Adrenal gland (tissue), 5 donors: ENCODE measurements around the gene EFHC1.

Experiments used
- POLR2A ChIP-seq, 2 donors: fragments of 450-650 bp; IDR thresholded peaks; one replicate each; pipeline ENCODE4 v1.6.1; 2017; ENCODE audit warnings: antibody characterized with exemption in 2 of 2, mild to moderate bottlenecking in 2 of 2, moderate library complexity in 1 of 2
- TF ChIP-seq, protein P1 (sequence below), 6 experiments: fragments of 450-650 bp in 4 of 6; fragments of 200-600 bp in 2 of 6; sonication (generic) in 1 of 6; IDR thresholded peaks; 1 replicate in 5 of 6; 2 replicates in 1 of 6; pipeline versions ENCODE4 v1.5.1 to v1.8.0; 2016 to 2021; ENCODE audit warnings: antibody characterized with exemption in 6 of 6, mild to moderate bottlenecking in 2 of 6, moderate library complexity in 1 of 6
- donor health status: DM: no; HTN: no; CAD: no.

DNA sequence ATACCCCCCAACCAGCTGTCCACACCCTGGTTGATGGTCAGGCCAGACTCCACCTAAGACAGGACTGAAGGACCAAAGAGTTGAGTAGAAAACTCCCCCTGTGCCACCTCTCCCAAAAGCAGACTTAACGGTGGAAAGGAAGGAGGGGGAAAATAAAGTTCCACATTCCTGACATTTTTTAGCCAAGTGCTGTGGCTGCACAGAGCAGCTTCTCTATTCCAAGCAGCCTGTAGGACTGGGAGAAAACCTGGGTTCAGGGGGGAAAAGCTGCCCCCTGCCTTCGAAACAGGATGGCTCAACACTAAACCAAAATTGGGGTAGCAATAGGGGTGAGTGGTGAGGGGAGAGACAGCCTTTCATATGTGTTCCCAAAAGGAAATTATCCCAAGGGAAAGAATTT is 153.2 kb downstream of the EFHC1 start:
- TF ChIP-seq, protein P1, sequence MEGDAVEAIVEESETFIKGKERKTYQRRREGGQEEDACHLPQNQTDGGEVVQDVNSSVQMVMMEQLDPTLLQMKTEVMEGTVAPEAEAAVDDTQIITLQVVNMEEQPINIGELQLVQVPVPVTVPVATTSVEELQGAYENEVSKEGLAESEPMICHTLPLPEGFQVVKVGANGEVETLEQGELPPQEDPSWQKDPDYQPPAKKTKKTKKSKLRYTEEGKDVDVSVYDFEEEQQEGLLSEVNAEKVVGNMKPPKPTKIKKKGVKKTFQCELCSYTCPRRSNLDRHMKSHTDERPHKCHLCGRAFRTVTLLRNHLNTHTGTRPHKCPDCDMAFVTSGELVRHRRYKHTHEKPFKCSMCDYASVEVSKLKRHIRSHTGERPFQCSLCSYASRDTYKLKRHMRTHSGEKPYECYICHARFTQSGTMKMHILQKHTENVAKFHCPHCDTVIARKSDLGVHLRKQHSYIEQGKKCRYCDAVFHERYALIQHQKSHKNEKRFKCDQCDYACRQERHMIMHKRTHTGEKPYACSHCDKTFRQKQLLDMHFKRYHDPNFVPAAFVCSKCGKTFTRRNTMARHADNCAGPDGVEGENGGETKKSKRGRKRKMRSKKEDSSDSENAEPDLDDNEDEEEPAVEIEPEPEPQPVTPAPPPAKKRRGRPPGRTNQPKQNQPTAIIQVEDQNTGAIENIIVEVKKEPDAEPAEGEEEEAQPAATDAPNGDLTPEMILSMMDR (IDR thresholded peaks at IDR 0.05): peak in 1 of 6 experiments; percentile 11
- TF ChIP-seq POLR2A (IDR thresholded peaks at IDR 0.05): no peak
